Cortex of kidney (tissue), 1 donor: ENCODE data around the gene PRKAB2.
"Not testable (repeated sequence)": the region's sequence is repeated elsewhere in the genome, so short reads cannot be mapped to it uniquely, and the experiment has no call there.

Source experiments
- DNase-seq: peaks from one replicate; lab custom pipeline; 2025; lab: John Stamatoyannopoulos, UW

PRKAB2 gene, protein sequence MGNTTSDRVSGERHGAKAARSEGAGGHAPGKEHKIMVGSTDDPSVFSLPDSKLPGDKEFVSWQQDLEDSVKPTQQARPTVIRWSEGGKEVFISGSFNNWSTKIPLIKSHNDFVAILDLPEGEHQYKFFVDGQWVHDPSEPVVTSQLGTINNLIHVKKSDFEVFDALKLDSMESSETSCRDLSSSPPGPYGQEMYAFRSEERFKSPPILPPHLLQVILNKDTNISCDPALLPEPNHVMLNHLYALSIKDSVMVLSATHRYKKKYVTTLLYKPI

DNA sequence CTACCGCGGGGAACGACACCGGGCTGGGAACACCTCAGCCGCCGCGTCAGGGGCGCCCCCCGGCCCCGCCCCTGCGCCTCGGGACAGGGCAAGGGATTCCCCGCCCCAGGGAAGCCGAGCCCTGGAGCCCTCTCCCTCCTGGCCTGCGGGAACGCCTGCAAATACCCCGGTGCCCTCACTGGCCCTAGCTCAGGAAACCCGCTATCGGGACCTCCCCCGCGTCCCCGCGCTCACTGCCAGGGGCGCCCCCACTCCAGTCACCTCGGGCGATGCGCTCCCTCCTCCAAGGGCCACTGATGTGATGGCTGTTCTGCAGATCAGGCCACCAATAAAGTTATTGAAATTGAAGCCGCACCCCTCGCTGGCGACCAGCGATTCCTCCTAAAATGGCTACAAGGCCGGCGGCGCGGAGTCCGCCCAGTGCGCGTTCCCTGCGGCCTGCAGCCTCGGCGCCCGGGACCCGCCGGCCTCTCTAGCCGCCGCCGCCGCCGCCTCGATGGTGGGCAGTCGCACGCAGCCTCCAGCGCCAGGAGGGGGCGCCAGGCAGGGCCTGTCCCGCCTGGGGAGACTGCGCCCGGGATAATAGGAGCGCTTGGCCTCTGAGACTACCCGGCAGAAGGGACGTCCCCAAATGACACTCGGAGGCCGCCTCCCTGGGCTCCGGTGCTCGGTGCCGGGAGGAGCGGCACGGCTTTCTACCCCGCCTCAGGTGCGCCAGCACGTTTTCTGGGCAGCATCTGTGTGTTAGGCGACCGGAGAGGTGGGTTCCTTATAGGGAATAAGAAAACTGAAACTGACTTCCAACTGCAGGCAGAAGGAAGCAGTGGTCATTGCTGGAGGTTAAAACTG lies at the start of gene PRKAB2:
TSS of gene PRKAB2 (minus strand) at position 303 of the 849 bp plus-strand sequence. CDS start 326 bp downstream, outside the sequence.
- DNase-seq = peak; percentile 77

- no peak for DNase-seq
Observed at GRCh38 chr1:147218606-147219005, 46.3 kb upstream of the PRKAB2 start.

DNA sequence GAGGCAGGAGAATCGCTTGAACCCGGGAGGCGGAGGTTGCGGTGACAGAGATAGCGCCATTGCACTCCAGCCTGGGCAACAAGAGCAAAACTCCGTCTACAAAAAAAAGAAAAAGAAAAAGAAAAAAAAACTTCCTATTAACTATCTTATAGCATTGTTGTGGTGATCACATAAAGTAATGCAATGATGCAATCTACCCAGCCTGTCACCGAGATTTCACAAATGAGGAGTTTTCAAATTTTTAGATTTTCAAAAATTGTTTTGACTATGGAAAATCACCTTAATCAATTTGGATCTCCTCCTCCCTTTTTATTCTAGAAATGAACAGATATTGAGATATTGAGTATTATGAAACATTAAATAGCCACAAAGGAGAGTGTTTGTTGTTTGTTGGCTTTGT lies 44.9 kb upstream of the PRKAB2 start:
- DNase-seq = no peak

DNA sequence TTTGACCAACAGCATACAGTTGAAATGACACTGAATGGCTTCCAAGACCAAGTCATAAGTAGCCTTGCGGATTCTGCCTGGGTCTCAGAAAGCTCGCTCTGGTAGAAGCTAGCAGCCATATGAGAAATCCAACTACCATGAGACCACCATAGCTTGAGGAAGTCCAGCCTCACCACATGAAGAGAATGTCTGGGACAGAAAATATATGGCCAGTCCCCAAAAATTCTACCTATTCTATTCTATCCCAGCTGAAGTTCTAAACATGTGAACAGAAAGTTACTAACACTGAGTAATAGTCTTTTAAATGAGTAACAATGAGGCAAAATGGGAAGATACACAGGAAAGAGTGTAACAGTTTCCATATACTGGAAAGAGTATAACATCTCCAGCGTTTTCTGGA lies 43.9 kb upstream of the PRKAB2 start:
- no peak for DNase-seq

DNA sequence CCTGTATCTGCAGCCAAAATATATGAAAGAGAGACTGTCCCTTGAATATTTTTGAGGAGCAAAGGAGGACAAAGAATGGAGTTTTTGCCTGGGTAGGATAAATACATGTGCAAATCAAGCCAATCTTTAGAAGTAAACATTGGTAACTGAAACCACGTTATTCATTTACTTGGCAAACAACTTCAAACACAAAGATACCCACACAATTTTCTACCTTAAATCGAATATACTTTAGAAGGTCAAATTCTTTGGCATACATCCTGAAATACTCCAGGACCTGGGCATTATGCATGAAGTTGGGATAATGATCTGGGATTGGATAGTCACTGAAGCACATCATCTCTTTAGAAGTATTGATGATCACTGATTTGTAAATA lies 43.3 kb upstream of the PRKAB2 start:
- no peak for DNase-seq

- DNase-seq = no peak
Observed at GRCh38 chr1:147214842-147215539, 42.7 kb upstream of the PRKAB2 start.

GRCh38 chr1:147214325-147214724 lies 42.1 kb upstream of the PRKAB2 start:
- no peak for DNase-seq

GRCh38 chr1:147213271-147213670 lies 41.0 kb upstream of the PRKAB2 start:
- DNase-seq = no peak

DNA sequence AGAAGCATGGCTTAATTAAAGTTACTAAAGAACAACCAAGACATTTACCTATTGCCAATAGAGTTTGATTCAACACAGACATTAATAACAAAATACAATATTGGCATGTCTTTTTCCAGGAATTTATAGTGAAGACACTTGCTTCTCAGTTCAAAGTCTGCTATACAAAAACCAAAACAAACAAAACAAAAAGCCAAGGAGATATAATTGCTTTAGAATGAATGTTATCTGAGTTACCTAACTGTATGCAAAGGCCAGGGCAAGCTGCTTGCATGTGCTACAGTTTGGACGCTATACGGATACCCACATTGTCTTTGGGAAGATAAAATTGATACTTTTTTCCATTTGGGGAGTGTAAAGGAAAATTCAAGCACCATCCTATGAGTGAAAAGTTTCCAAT lies 39.3 kb upstream of the PRKAB2 start:
- DNase-seq = no peak

- DNase-seq = no peak
Observed at GRCh38 chr1:147210987-147211386, 38.7 kb upstream of the PRKAB2 start.

DNA sequence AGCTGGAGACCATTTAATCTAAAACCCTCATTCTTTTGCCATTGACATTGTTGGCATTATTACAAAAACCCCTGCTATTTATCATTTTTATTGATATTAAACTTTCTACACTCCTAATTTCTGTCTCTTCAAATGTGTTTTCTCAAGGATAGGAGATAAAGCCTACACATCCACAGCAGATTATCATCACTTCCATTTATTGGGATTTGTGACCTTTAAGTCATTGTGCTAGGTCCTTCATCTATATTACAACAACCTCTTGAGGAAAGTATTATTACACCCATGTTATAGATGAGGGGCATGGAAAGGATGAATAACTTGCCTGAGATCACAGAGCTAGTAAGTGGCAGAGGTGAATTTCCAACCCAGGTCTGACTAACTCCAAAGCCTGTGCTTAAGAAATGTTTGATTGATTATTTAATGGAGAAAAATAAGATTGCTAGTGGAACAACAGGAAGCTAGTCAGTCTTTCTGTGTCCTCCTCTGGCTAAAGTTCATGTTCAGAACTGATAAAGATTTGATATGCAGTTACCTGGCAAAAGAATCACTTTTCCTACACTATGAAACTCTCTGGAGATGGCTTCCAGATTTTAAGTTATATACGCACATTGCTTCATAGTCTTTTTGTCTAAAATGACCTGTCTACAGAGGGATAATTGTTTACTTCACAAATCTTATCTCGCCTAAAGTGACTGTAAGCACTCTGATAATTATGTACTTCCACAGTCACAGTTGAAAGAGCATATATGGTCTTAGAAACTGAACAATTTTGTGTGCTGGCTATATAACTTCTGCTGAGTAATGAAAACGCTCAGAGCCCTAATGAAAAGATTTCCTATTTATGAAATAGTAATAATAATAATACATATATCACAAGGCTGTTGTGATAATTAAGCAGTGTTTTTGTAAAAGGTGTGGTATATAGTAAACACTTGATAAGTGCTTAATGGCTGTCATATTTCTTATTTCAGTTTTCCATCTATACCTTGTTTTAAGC lies 37.9 kb upstream of the PRKAB2 start:
- no peak for DNase-seq

- DNase-seq = no peak
Observed at GRCh38 chr1:147208619-147209018, 36.3 kb upstream of the PRKAB2 start.

GRCh38 chr1:147207192-147207591 lies 34.9 kb upstream of the PRKAB2 start:
- no peak for DNase-seq

- DNase-seq = no peak
Observed at GRCh38 chr1:147204080-147204479, 31.8 kb upstream of the PRKAB2 start.

DNA sequence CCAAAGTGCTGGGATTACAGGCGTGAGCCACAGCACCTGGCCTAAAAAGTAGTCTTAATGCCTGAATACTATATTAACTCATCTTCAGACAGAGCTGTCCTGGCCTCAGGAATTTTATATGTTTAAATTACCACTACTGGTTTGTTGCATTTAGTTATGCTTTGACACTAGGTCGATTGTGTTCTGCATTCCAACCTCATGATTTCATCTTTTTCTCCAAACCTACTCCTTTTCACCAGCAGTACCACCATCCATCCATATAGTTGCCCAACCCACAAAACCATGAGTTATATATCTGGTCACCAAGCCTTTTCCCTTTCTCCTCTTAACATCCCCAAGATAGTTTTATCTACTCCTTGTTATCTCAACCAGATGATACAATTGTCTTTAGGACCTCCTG lies 30.3 kb upstream of the PRKAB2 start:
- no peak for DNase-seq

- DNase-seq = no peak
Observed at GRCh38 chr1:147201786-147202185, 29.5 kb upstream of the PRKAB2 start.

DNA sequence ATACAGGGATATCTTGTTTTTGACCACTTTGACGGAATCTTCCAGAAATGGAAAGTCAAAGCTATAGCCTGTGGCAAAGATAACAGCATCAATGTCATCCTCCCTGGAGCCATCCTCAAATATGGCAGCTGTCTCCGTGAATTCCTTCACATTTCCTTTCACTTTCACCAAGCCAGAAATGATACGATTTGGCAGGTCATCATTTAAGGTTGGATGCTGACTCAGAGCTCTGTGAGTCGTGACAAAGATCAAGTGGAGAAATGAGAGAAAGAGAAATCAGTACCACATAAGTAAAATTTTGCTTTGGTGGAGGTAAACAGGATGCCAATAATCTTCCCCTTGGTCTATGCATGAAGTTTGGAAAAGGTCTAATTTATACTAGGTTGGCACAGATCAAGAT lies 29.0 kb upstream of the PRKAB2 start:
- no peak for DNase-seq

DNA sequence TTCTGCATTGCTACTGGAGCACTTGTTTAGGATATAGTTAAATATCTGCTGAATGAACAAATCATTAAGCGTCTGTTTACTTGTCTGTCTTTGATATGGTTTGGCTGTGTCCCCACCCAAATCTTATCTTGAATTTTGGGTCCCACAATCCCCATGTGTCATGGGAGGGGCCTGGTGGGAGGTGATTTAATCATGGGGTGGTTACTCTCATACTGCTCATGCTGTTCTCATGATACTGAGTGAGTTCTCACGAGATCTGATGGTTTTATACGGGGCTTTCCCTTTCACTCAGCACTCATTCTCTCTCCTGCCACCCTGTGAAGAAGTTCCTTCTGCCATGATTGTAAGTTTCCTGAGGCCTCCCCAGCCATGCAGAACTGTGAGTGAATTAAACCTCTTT lies 25.1 kb upstream of the PRKAB2 start:
- DNase-seq = not testable (repeated sequence)

DNA sequence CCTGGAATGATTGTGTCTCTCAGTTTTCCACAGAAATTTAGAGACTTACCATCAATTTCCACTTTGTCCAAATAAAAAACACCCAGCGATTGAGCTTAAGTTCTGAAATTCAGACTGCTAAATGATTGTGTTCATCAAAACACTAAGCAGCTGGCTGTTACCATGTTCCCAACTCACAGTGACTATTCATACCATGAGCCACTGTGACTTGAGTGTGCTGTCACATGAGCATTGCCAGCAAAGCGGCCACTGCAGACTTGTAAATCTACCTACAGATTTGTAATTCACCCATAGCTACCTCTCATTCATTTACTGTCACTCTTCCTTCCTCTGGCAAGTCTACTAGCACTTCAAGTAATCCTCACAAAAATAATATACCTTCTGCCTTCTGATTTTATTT lies 17.2 kb upstream of the PRKAB2 start:
- DNase-seq = no peak

GRCh38 chr1:147185432-147185831 lies 13.2 kb upstream of the PRKAB2 start:
- DNase-seq = no peak

- DNase-seq = no peak
Observed at GRCh38 chr1:147177611-147178380, 5.5 kb upstream of the PRKAB2 start.
